GM21528 (cell line): ENCODE results near the gene PSMA8.
"Not testable (repeated sequence)": the region's sequence is repeated elsewhere in the genome, so short reads cannot be mapped to it uniquely, and the experiment has no call there.

Source experiments
- ATAC-seq: cut with Tn5 transposase; IDR thresholded peaks from one replicate; pipeline ENCODE4 v1.9.1; 2021; ENCODE audit warnings: mild to moderate bottlenecking, moderate library complexity; ENCODE audit not compliant: unreplicated experiment, low FRiP score

Gene PSMA8

DNA sequence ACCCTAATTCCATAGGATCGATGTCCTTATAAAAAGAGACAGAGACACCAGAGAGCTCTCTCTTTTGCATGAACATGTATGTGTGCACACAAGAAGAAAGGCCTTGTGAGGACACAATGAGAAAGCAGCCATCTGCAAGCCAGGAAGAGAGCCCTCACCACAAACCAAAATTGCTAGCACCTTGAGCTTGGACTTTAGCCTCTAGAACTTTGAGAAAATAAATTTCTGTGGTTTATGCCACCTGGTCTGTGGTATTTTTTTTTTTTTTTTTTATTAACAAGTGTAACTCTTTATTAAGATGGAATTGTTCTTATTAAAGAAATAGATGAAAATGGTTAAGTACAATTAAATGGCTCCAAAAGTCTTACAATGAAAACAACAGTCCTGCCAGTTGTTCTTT, 33.9 kb downstream of the PSMA8 start:
- ATAC-seq = peak; percentile 71

DNA sequence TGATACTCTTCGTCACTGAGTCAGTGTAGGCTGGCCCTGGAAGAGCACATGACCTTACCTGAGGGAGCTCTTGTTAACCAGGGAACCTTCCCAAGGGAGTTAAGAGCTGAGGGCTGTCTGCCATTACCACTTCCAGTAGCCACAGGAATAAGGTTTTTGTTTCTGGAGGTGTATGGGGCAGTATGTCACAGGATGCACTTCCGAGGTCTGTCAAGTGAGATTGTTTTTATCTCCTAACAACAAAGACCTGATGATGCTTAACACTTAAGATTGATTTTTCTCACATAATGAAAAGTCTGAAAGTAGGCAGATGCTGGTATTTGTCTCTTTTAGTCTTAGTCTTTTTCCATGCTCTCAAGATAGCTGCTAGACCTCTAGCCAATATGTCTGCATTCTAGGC, 41.8 kb downstream of the PSMA8 start:
- ATAC-seq = no peak

DNA sequence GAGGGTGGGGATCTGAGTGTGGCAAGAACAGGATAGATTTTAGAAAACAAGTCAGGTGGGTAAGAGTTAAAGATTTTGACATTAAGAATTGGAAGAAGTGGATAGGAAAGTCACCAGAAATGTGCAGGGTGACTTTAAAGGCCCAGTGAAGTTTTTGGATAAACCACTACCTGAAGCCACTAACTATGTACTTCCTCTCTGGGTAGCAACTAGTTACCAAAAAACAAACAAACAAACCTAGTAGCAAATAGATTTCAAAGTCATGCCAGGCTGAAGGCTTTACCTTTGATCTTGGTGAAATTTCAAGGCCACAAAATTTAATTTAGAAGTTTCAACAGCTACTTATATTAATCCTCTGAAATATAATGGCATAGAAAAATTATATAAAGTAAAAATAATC, 42.5 kb downstream of the PSMA8 start:
- no peak for ATAC-seq

DNA sequence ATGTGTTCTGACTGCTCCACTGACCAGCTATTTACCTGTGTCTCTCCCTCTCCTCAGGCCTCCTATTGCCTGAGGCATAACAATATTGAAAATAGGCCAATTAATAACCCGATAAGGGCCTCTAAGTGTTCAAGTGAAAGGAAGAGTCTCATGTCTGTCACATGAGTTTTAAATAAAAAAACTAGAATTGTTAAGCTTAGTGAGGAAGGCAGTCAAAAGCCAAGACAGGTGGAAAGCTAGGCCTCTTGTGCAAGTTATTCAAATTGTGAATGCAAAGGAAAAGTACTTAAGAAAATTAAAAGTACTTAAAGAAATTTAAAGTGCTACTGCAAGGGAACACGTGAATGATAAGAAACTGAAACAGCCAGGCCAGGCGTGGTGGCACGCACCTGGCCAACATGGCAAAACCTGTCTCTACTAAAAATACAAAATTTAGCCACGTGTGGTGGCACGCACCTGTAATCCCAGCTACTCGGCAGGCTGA, 47.7 kb downstream of the PSMA8 start:
- peak; percentile 57 for ATAC-seq

DNA sequence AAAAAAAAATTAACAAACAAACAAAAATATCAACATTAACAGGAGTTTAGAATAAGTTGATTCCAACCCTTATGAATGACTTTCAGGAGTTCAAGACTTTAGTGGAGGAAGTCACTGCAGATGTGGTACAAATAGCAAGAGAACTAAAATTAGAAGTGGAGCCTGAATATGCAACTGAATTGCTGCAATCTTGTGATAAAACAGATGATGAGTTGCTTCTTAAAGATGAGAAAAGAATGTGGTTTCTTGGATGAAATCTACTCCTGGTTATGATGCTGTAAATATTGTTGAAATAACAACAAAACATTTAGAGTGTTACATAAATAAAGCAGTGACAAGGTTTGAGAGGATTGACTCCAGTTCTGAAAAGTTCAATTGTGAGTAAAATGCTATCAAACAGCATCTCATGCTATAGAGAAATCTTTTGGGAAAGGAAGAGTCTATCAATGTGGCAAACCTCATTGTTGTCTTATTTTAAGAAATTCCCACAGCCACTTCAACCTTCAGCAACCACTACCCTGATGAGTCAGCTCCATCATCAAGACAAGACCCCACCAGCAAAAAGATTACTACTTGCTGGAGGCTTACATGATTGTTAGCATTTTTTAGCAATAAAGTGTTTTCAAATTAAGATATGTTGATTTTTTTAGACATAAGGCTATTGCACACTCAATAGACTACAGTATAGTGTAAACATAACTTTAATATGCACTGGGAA, 49.9 kb downstream of the PSMA8 start:
- no peak for ATAC-seq

DNA sequence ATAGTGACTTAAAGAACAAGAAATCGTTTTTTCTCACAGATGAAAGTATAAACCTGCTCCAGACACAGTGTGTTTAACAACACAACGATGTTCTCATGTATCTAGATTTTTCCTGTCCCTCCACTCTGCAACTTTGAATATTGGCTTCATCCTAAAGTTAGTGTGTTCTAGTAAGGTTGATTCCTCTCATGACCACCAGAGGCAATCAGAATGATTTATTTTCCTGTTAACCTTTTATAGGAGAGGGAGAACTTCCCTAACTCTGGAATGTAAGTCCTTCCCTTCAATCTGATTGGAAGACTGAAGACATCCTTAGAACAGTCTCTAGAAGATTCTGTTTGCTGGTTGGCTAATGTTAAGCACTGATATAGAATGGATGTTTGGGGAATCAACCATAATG, 51.6 kb downstream of the PSMA8 start:
- no peak for ATAC-seq

DNA sequence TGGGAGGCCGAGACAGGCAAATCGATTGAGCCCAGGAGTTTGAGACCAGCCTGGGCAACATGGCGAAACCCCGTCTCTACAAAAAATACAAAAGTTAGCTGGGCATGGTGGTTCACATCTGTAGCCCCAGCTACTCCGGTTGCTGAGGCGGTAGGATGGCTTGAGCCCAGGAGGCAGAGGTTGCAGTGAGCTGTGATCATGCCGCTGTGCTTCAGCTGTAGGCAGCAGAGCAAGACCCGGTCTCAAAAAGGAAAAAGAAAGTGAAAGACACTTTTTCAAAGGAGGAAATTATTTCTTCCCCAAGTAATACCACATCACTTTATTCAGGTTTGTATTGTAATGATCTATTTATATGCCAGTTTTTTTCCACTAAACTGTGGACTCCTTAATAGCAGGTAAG, 56.8 kb downstream of the PSMA8 start:
- peak; percentile 80 for ATAC-seq

DNA sequence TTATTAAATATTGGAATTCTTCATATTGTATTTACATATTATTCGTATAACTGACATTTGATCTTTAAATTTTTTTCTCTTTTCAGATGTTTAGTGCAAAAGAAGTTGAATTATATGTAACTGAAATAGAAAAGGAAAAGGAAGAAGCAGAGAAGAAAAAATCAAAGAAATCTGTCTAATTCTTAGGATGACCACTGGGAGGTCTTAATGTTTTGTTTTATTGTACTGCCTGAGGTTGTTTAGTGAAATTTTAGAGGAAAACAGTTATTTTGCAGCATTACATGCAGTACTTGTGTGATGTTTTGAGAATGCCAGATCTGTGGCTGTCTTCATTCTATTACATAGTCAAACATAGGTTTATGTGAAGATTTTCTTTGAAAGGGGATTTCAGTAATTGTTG, 58.6 kb downstream of the PSMA8 start:
- no peak for ATAC-seq

DNA sequence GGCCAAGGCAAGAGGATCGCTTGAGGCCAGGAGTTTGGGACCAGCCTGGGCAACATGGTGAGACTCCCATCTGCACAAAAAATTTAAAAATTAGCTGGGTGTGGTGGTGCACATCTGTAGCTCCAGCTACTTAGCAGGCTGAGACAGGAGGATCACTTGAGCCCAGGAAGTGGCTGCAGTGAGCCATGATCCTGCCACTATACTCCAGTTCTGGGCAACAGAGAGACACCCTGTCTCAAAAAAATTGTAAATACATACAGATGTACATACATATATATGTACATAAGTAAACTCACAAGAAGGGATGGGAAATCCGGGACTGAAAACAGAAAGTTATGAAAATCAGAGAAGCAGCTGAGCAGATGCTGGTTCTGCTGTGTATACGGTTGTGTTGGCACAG, 62.9 kb downstream of the PSMA8 start:
- ATAC-seq = no peak

DNA sequence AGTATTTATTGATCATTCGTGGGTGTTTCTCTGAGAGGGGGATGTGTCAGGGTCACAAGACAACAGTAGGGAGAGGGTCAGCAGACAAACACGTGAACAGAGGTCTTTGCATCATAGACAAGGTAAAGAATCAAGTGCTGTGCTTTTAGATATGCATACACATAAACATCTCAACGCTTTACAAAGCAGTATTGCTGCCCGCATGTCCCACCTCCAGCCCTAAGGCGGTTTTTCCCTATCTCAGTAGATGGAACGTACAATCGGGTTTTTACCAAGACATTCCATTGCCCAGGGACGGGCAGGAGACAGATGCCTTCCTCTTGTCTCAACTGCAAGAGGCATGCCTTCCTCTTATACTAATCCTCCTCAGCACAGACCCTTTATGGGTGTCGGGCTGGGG, 68.3 kb downstream of the PSMA8 start:
- ATAC-seq = not testable (repeated sequence)

DNA sequence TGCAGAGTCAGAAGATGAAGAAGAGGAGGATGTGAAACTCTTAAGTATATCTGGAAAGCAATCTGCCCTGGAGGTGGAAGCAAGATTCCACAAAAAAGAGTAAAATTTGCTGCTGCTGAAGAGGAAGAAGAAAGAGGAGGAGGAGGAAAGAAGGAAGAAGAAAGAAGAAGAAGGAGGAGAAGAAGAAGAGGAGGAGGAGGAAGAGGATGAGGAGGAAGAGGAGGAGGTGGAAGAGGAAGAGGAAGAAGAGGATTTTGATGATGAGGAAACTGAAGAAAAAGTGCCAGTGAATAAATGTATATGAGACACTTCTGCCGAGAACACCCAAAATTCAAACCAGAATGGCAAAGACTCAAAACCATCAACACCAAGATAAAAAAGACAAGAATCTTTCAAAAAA, 71.6 kb downstream of the PSMA8 start:
- no peak for ATAC-seq

DNA sequence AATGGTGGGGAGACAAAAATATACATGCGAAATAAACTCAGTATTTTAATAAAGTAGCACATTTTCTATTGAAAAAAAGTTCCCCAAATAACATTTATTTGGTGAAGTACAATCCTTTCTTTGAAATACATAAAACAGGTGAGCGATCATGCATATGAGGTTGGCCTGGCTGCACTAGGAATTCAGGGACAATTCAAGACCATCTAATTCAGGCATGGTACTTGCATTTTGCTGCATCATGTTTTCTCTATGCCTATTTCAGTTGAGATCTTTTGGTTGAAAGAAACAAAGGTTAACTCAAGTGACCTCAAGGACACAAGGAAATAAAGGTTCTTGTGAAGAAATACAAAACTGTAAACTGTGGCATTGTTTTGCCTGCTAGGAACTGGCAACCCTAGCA, 72.8 kb downstream of the PSMA8 start:
- no peak for ATAC-seq

DNA sequence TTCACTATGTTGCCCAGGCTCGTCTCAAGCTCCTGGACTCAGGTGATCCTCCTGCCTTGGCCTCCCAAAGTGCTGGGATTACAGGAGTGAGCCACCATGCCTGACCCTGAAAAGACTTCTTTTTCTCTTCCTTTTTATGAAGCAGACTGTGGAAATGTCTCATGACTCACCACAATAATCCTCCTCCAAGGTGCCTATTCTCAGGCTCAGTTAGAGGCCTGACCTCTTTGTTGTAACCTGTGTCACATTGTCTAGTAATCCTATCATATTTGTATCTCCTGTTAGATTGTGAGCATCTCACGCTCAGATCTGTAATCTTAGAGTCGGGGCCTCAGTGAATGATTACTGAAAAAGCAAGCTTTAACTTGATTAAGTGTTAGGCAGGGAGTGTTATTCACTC, 74.3 kb downstream of the PSMA8 start:
- ATAC-seq = no peak

DNA sequence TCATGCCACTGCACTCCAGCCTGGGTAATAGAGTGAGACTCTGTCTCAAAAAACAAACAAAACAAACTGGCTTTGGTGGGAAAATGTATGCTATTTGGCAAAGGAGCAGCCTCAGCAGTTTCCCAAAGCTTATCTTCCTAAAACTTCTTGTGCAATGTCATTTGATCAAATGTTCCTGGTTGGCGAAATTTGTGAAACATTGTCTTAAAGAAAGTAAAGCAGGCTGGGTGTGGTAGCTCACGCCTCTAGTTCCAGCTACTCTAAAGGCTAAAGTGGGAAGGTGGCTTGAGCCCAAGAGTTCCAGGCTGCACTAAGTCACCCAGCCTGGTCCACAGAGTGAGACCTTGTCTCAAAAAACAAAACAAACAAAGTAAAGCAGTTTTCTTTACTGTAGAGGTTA, 75.3 kb downstream of the PSMA8 start:
- ATAC-seq = no peak

DNA sequence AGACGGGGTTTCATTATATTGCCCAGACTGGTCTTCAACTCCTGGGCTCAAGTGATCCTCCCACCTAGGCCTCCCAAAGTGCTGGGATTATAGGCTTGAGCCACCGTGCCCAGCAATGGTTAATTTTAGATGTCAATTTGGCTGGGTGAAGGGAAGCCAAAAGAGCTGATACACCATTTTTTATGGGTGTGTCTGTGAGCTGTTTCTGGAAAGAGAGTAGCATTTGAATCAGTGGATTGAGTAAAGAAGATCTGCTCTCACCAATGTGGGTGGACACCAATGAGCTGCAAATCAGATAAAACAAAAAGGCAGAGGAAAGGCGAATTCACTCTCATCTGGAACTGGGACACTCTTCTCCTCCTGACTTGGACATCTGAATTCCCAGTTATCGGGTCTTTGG, 76.5 kb downstream of the PSMA8 start:
- no peak for ATAC-seq

DNA sequence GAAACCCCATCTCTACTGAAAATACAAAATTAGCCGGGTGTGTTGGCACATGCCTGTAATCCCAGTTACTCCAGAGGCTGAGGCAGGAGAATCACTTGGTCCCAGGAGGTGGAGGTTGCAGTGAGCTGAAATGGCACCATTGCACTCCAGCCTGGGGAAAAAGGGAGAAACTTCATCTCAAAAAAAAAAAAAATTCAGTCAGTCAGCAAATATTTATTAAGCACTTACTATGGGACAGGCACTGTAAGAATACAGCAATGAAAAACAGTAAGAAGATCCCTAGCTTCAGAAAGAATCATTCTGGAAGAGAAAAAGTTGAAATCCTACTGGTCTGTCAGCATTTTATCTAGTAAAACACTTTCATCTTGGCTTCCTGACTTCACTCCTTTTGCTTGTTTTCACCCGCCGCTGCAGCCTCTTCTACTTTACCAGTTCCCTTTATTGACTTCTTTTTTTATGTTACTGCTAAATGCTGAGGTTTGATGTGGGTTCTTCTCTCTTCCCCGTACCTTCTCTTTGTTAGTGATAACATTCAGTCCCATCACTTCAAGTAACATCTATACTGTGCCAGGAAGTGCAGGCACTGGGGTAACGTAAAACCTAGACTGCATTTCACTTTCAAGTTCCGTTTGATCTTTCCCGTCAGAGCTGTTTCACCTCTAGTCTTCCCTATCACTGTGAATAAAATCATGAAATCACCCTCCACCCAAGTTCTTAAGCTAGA, 81.7 kb downstream of the PSMA8 start:
- peak; percentile 93 for ATAC-seq

DNA sequence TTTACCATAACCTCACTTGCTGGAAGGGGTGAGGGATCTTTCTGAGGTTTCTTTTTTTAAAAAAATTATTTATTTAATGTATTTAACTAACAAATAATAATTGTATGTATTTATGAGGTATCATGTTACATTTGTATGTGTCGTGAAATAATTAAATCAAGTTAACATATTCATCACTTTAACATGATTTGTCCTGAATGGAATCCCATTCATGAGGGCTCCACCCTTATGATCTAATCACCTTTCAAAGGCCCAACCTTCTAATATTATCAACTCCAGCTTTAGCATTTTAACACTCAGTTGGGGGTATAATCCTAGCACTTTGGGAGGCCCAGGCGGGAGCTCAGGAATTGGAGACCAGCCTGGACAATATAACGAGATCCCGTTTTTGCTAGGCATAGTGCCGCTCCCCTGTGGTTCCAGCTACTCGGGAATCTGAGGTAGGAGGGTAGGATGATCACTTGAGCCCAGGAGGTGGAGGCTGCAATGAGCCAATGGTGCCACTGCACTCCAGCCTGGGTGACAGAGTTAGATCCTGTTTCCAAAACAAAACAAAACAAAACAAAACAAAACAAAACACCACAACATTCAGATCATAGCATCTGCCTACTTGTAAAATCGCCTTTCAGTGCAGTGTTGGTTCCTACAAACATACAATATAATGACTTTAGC, 91.5 kb downstream of the PSMA8 start:
- ATAC-seq = no peak

DNA sequence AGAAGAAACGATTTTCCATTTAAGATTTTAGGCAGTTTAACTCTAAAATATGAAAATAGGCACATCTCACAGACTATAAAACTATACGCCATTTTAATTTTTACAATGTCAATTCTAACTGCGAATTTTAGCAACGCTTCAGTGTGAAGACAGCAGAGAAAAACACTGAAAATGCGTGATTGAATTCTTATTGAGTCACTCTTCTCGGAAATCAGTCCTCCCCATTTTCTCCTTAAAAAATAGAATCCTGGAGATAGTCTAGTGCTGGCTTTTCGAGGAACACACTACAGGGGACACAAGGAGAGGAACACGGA, 92.2 kb downstream of the PSMA8 start:
- no peak for ATAC-seq

DNA sequence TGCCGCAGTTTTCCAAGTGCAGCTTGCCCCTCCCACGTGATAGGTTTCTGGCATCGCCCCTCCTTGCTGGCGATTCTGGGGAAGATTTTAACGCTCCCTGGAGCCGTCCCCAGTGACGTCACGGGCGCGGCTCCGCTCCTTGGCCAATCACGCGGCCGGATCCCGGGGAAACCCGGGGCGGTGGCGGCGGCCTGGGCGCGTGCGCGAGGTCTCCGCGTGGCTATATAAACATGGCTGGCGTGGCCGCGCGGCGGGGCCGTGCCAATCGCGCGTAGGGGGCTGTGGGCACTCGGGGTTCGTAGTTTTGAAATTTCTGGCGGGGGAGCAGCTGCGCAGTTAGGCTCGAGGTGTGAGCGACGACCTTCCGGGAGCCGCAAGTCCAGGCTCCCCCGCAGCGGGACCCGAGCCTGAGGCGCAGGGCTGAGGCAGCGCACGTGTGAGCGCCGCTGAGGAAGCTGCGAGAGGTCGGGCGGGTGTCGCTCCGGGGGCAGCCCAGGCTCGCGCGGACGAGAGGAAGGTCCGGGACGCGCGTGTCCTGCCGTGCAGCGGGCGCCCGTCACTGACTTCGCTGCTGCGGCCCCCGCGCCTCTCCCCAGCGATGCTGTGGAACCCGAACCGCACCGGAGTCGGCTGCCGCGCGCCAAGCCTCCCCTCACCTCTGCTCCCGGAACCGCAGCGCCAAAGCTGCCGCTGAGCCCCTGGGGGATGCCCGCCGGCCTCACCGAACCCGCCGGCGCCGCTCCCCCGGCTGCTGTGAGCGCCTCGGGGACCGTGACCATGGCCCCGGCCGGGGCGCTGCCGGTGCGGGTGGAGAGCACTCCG, 92.8 kb downstream of the PSMA8 start, which contains the start of gene TAF4B:
TAF4B (plus strand) TSS at position 217 of the 822 bp plus-strand sequence; CDS start at position 706, 489 bp downstream.
- ATAC-seq = peak; percentile 89

DNA sequence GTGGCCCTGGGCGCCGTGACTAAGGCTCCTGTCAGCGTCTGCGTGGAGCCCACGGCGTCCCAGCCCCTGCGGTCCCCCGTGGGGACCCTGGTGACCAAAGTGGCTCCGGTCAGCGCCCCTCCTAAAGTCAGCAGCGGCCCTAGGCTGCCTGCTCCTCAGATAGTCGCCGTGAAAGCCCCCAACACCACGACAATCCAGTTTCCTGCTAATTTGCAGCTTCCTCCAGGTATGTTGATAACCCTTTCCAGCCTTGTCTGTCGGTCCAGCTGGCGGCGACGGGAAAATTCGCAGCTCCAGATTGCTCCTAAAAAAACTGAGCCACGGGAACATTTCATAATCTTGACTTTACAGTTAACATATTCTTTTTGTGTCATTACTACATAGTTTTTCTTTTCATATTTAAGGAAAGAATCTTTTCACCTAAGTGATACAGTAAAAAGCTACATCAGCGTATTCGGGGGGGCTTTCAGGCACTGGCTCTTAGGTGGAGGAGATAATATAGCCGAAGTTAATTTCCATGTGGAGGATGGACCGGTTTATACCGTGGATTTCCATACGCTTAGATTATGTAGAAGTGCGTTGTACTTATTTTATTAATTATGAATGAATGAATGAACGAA, 93.5 kb downstream of the PSMA8 start:
- ATAC-seq = no peak
